OCI-LY1 (cell line): ENCODE results near the gene TCERG1.

Source experiments
- H2AFZ ChIP-seq: fragments of 200-600 bp; sonication (generic), shearing (Covaris generic); 2 replicates; pipeline ENCODE4 v1.6.0; 2014; ENCODE audit warnings: antibody characterized with exemption, mild to moderate bottlenecking, low read length
- H3F3A ChIP-seq: fragments of 200-600 bp; sonication (generic), shearing (Covaris generic); 2 replicates; pipeline ENCODE4 v1.6.0; 2014; ENCODE audit warnings: mild to moderate bottlenecking, antibody characterized with exemption, low read length, moderate library complexity; ENCODE audit not compliant: insufficient read depth
- H3K27ac ChIP-seq: fragments of 200-600 bp; sonication (generic); 2 replicates; pipeline ENCODE4 v1.5.1; 2014; ENCODE audit warnings: low read length, mixed run types, mild to moderate bottlenecking, low read depth; ENCODE audit not compliant: poor library complexity, severe bottlenecking
- H3K27me3 ChIP-seq: fragments of 200-600 bp; sonication (generic); 2 replicates; pipeline ENCODE4 v1.6.0; 2014; ENCODE audit warnings: antibody characterized with exemption, mild to moderate bottlenecking, low read length, moderate library complexity; ENCODE audit not compliant: insufficient read depth
- H3K36me3 ChIP-seq: fragments of 200-600 bp; sonication (generic); 2 replicates; pipeline ENCODE4 v1.6.1; 2014; ENCODE audit warnings: mild to moderate bottlenecking, antibody characterized with exemption, low read length, moderate library complexity, mixed read lengths; ENCODE audit not compliant: insufficient read depth
- H3K4me1 ChIP-seq: fragments of 200-600 bp; sonication (generic); 2 replicates; pipeline ENCODE4 v1.5.1; 2014; ENCODE audit warnings: mild to moderate bottlenecking, low read length, moderate library complexity; ENCODE audit not compliant: insufficient read depth, severe bottlenecking
- H3K4me2 ChIP-seq: fragments of 200-600 bp; sonication (generic), shearing (Covaris generic); 2 replicates; pipeline ENCODE4 v1.6.1; 2014; ENCODE audit warnings: low read length
- H3K4me3 ChIP-seq: fragments of 200-600 bp; sonication (generic); 2 replicates; pipeline ENCODE4 v1.5.1; 2014; ENCODE audit warnings: low read length, low read depth, mild to moderate bottlenecking, mixed read lengths; ENCODE audit not compliant: poor library complexity, severe bottlenecking
- H3K79me2 ChIP-seq: fragments of 200-600 bp; shearing (Covaris generic); 2 replicates; pipeline ENCODE4 v1.6.1; 2016; ENCODE audit warnings: mixed run types, low read length, mixed read lengths; ENCODE audit not compliant: insufficient read depth
- H3K9ac ChIP-seq: fragments of 200-600 bp; sonication (generic), shearing (Covaris generic); 2 replicates; pipeline ENCODE4 v1.6.1; 2014; ENCODE audit warnings: mild to moderate bottlenecking, low read length, mixed read lengths
- H3K9me2 ChIP-seq: fragments of 200-600 bp; sonication (generic), shearing (Covaris generic); 2 replicates; pipeline ENCODE4 v1.6.1; 2014; ENCODE audit warnings: low read depth, mild to moderate bottlenecking, low read length, mixed read lengths
- H3K9me3 ChIP-seq: fragments of 200-600 bp; shearing (Covaris generic); 2 replicates; pipeline ENCODE4 v1.6.1; 2014; ENCODE audit warnings: low read length, mixed read lengths
- H4K20me1 ChIP-seq: fragments of 200-600 bp; sonication (generic), shearing (Covaris generic); 2 replicates; pipeline ENCODE4 v1.6.0; 2016; ENCODE audit warnings: mild to moderate bottlenecking, low read length; ENCODE audit not compliant: insufficient read depth
- EZH2 ChIP-seq: fragments of 200-600 bp; sonication (generic), shearing (Covaris generic); IDR thresholded peaks from 2 replicates; pipeline ENCODE4 v1.8.0; 2017; ENCODE audit warnings: borderline replicate concordance, mixed run types, mild to moderate bottlenecking, antibody characterized with exemption, low read length, moderate library complexity, mixed read lengths
- TF ChIP-seq, protein P1 (sequence below): fragments of 200-600 bp; sonication (generic), shearing (Covaris generic); IDR thresholded peaks from 2 replicates; pipeline ENCODE4 v1.5.1; 2017; ENCODE audit warnings: mild to moderate bottlenecking, antibody characterized with exemption, low read length, moderate library complexity, mixed read lengths

Gene TCERG1

DNA sequence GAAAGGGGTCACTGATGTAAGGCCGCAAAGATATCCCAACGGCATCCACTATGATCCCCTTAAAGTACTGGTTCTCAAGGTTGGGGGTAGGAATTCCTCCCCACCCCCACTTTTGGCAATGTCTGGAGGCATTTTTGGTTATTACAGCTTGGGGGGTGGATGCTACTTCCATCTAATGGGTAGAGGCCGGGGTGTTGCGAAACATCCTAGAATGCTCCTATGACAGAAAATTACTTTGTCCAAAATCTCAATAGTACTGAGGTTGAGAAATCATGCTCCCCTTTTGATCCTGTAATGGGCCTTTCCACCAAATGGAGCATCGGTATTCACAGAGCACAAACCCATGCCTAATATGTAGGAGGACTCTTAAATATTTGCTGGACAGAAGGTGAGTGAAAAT is 20.8 kb upstream of the TCERG1 start:
- H3K27ac ChIP-seq = no peak overlapping the region
- H3K79me2 ChIP-seq = no peaks in the 10 kb centered on the region
- no peaks in the 10 kb centered on the region; the same call in 1 of the 2 replicates for H3K27me3 ChIP-seq
- TF ChIP-seq, protein P1, sequence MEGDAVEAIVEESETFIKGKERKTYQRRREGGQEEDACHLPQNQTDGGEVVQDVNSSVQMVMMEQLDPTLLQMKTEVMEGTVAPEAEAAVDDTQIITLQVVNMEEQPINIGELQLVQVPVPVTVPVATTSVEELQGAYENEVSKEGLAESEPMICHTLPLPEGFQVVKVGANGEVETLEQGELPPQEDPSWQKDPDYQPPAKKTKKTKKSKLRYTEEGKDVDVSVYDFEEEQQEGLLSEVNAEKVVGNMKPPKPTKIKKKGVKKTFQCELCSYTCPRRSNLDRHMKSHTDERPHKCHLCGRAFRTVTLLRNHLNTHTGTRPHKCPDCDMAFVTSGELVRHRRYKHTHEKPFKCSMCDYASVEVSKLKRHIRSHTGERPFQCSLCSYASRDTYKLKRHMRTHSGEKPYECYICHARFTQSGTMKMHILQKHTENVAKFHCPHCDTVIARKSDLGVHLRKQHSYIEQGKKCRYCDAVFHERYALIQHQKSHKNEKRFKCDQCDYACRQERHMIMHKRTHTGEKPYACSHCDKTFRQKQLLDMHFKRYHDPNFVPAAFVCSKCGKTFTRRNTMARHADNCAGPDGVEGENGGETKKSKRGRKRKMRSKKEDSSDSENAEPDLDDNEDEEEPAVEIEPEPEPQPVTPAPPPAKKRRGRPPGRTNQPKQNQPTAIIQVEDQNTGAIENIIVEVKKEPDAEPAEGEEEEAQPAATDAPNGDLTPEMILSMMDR = no peak
- no peak for TF ChIP-seq EZH2
- H3F3A ChIP-seq = no peaks in the 10 kb centered on the region
- H3K9ac ChIP-seq = no peak overlapping the region
- no peak overlapping the region for H2AFZ ChIP-seq
- no peak overlapping the region for H3K4me3 ChIP-seq
- no peaks in the 10 kb centered on the region for H3K9me2 ChIP-seq
- no peak overlapping the region for H3K4me2 ChIP-seq
- no peaks in the 10 kb centered on the region for H4K20me1 ChIP-seq
- H3K9me3 ChIP-seq = no peaks in the 10 kb centered on the region
- no peaks in the 10 kb centered on the region for H3K4me1 ChIP-seq
- no peaks in the 10 kb centered on the region for H3K36me3 ChIP-seq

DNA sequence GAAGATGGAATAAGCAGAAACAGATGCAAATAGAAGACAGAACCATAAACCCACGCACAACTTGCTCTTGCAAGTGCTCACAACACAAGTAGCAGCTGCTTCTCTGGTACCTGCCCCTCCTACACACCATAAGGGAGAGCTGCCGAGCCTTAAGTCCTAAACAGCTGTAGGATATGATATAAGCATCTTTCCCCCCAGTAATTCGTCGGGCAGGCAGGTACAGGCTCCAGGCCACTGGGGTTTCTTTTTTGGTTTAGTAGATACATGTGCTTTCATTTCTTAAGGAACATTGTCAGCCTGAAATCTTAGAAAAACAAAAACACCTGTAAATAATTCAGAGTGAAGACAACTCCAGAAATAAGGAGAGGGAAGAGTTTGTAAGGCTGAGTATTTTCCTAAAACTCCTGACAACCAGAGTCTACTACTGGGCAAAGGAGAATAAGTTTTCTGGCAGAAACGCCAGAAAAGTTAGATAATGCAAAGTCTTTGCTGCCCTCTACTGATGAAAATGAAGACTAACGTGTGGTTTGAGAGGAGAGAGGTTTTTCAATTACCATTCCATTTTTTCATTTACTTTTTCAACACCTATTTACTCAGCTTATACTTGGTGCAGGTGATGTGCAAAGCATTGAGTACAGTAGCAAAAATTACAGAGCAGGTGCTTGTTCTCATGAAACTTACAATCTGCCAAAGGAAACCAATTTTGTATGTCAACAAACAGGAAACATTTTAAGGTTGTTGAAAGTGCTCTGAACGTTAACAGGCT is 20.1 kb upstream of the TCERG1 start:
- H3F3A ChIP-seq = no peaks in the 10 kb centered on the region
- no peaks in the 10 kb centered on the region; the same call in 1 of the 2 replicates for H3K27me3 ChIP-seq
- no peak overlapping the region for H3K9ac ChIP-seq
- no peaks in the 10 kb centered on the region for H3K36me3 ChIP-seq
- H3K4me3 ChIP-seq = no peak overlapping the region
- TF ChIP-seq, protein P1 = peak; percentile 78
- TF ChIP-seq EZH2 = no peak
- no peak overlapping the region for H2AFZ ChIP-seq
- H3K4me1 ChIP-seq = no peaks in the 10 kb centered on the region
- no peaks in the 10 kb centered on the region for H3K79me2 ChIP-seq
- no peaks in the 10 kb centered on the region for H3K9me2 ChIP-seq
- no peaks in the 10 kb centered on the region for H3K9me3 ChIP-seq
- H4K20me1 ChIP-seq = no peaks in the 10 kb centered on the region
- H3K4me2 ChIP-seq = no peak overlapping the region
- H3K27ac ChIP-seq = no peak overlapping the region

DNA sequence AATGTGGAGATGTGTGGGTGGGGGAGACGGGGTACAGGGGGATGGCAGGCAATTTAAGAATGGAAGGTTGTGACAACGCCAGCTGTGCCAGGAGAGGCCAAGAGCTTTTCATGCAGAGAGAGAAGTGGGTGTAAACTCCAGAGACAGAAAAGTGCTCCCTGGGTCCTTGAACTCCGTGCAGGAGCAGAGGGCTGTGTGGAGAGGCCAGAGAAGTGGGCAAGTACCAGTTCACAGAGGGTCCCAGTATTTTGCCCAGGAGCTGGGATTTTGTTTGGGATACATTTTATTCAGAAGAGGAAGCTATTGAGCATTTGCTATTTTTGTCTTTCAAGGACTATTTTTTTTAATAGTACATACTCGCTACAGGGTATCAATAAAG is 19.5 kb upstream of the TCERG1 start:
- TF ChIP-seq, protein P1 = no peak
- no peak for TF ChIP-seq EZH2
- H4K20me1 ChIP-seq = no peaks in the 10 kb centered on the region
- no peaks in the 10 kb centered on the region for H3K9me2 ChIP-seq
- no peak overlapping the region for H3K9ac ChIP-seq
- H3K27me3 ChIP-seq = no peaks in the 10 kb centered on the region; the same call in 1 of the 2 replicates
- no peaks in the 10 kb centered on the region for H3F3A ChIP-seq
- H3K79me2 ChIP-seq = no peaks in the 10 kb centered on the region
- H3K4me3 ChIP-seq = no peak overlapping the region
- H3K36me3 ChIP-seq = no peaks in the 10 kb centered on the region
- H3K27ac ChIP-seq = no peak overlapping the region
- no peak overlapping the region for H2AFZ ChIP-seq
- no peak overlapping the region for H3K4me2 ChIP-seq
- H3K9me3 ChIP-seq = no peaks in the 10 kb centered on the region
- no peaks in the 10 kb centered on the region for H3K4me1 ChIP-seq
